ENCODE data around the gene CYP4B1. TPM values are rescaled to one million over a fixed set of nuclear protein-coding genes. Genes with fewer than 3 reads are reported as not detected.

CYP4B1 gene
- total RNA-seq, 1 experiment from 2014 or later, result not detected

- Histone ChIP-seq H3K56ac (ENCODE audit: insufficient read length, low read depth, low read length) (no peak overlapping the region), H3K79me1 (ENCODE audit: insufficient read depth, low read depth, low read length, poor library complexity, severe bottlenecking) (no peaks in the 10 kb centered on the region), H3K9me3 (ENCODE audit: control insufficient read depth, low read depth, low read length) (no peaks in the 10 kb centered on the region), H3K23me2 (ENCODE audit: insufficient read length, low read depth, low read length, poor library complexity, severe bottlenecking) (no peaks in the 10 kb centered on the region), H2BK5ac (ENCODE audit: insufficient read length, low read length) (no peak overlapping the region), H4K20me1 (ENCODE audit: control insufficient read depth, insufficient read depth, insufficient read length) (no peaks in the 10 kb centered on the region), H4K5ac (ENCODE audit: insufficient read length, low read depth, low read length) (no peak overlapping the region), H2BK12ac (ENCODE audit: insufficient read length, low read depth, low read length) (no peak overlapping the region), H3K4ac (ENCODE audit: low read depth, low read length) (no peak overlapping the region), H3K79me2 (ENCODE audit: insufficient read depth, low read length) (no peaks in the 10 kb centered on the region), H4K91ac (ENCODE audit: insufficient read length, low read depth, low read length) (no peak overlapping the region), H2BK15ac (ENCODE audit: low read depth, low read length) (no peak overlapping the region), H2BK20ac (ENCODE audit: low read depth, low read length, poor library complexity, severe bottlenecking) (no peak overlapping the region), H3K18ac (ENCODE audit: insufficient read length, low read depth, low read length) (no peak overlapping the region), H2AFZ (ENCODE audit: low read length) (no peak overlapping the region), H3K14ac (ENCODE audit: insufficient read depth, low read length) (no peak overlapping the region), H3K23ac (ENCODE audit: insufficient read length, low read depth, low read length) (no peak overlapping the region), H3K27me3 (ENCODE audit: insufficient read depth, low read length) (no peaks in the 10 kb centered on the region), H4K8ac (replicated peaks; ENCODE audit: insufficient read length, low read depth, low read length) (no peak overlapping the region), H3T11ph (ENCODE audit: low read length) (no peak overlapping the region), H3K4me2 (ENCODE audit: insufficient read depth, insufficient read length, low read length) (no peak overlapping the region), H2BK120ac (ENCODE audit: low read depth, low read length, poor library complexity, severe bottlenecking) (no peak overlapping the region), H3K4me1 (ENCODE audit: insufficient read depth, low read length) (no peaks in the 10 kb centered on the region), H2AK5ac (ENCODE audit: insufficient read length, low read length) (no peak overlapping the region), H3K9ac (ENCODE audit: extremely low read depth, insufficient read length, low read length) (no peak overlapping the region), H3K27ac (ENCODE audit: insufficient read length, low read depth, low read length) (no peak overlapping the region)
- Mint-ChIP-seq H3K36me3 (ENCODE audit: insufficient read depth in 1 of 3, low read depth in 3 of 3) (no peaks in the 10 kb centered on the region; a peak in 1 of 7 replicates), H3K4me3 (no peak overlapping the region), H3K27ac (no peak overlapping the region), H3K27me3 (ENCODE audit: low read depth) (peaks cover 4% of the 10 kb centered on the region), H3K4me1 (no peaks in the 10 kb centered on the region), H3K9me3 (no peaks in the 10 kb centered on the region; a peak in 1 of 5 replicates)
- no peak for TF ChIP-seq CTCF (conservative IDR thresholded peaks at IDR 0.05)
- no peak for DNase-seq
- WGBS (ENCODE audit: extremely low coverage, insufficient read length, low lambda C conversion rate), result no CpG with 5 or more reads among the region's 11 CpGs
These were observed 14.4 kb downstream of the CYP4B1 start for GRCh38 chr1:46812996-46813857.
